Measurements from ENCODE around the gene FARS2. TPM values are rescaled to one million over a fixed set of nuclear protein-coding genes. Genes with fewer than 3 reads are reported as not detected.

Gene FARS2
- total RNA-seq, 1 experiment from 2014 or later = 13.8 TPM

GRCh38 chr6:5813625-5814027 lies 552.3 kb downstream of the FARS2 start:
- DNase-seq (ENCODE audit: low read depth, low spot score) (no peak), ATAC-seq (no peak)
- CTCF ChIA-PET = no interaction called here
- Histone ChIP-seq H2AFZ (ENCODE audit: low read depth, low read length, poor library complexity, severe bottlenecking) (no peak overlapping the region), H3K9me2 (ENCODE audit: insufficient read depth) (no peaks in the 10 kb centered on the region), H3K9me3 (ENCODE audit: control insufficient read depth in 1 of 2, insufficient read depth in 1 of 2, low read depth in 1 of 2, low read length in 2 of 2) (no peaks in the 10 kb centered on the region), H3K4me1 (ENCODE audit: control insufficient read depth in 1 of 2, insufficient read depth in 2 of 2, low read length in 2 of 2) (no peaks in the 10 kb centered on the region), H3K27me3 (ENCODE audit: insufficient read depth, low read length) (peaks cover 13% of the 10 kb centered on the region; the same call in 1 of the 2 replicates), H3K79me2 (ENCODE audit: insufficient read depth, low read length) (no peaks in the 10 kb centered on the region), H3K36me3 (ENCODE audit: control insufficient read depth in 1 of 2, insufficient read depth in 2 of 2, low read length in 2 of 2) (no peaks in the 10 kb centered on the region), H3K4me3 (replicated peaks in 1 of 2; ENCODE audit: low read depth in 1 of 2, low read length in 2 of 2) (no peak overlapping the region), H3K27ac (ENCODE audit: low read depth, low read length) (no peak overlapping the region), H4K20me1 (ENCODE audit: insufficient read depth) (no peaks in the 10 kb centered on the region), H3K9ac (ENCODE audit: low read length) (no peak overlapping the region), H3K4me2 (ENCODE audit: low read length) (no peak overlapping the region)
- RAD21 ChIA-PET (ENCODE audit: low non-redundant PET in 1 of 2, low total read pairs in 2 of 2, uncharacterized antibody in 2 of 2, unreplicated experiment in 2 of 2) = no interaction called here
- TF ChIP-seq CBX3 (IDR thresholded peaks at IDR 0.05; ENCODE audit: low read depth) = no peak
- no peak for TF ChIP-seq EZH2 (IDR thresholded peaks at IDR 0.05)
- no peak for TF ChIP-seq RAD21 (IDR thresholded peaks at IDR 0.05; ENCODE audit: low read depth)
- no peak for TF ChIP-seq ZBTB33 (IDR thresholded peaks at IDR 0.05; ENCODE audit: extremely low read depth, insufficient replicate concordance, low read length)
- no peak for TF ChIP-seq MAX (IDR thresholded peaks at IDR 0.05)
- no peak for TF ChIP-seq ELF1 (IDR thresholded peaks at IDR 0.05; ENCODE audit: borderline replicate concordance, low read depth)
- no peak for TF ChIP-seq SP1 (IDR thresholded peaks at IDR 0.05; ENCODE audit: low read depth)
- TF ChIP-seq FOSL1 (IDR thresholded peaks at IDR 0.05; ENCODE audit: low read depth) = no peak
- no peak for TF ChIP-seq ATF3 (IDR thresholded peaks at IDR 0.05)
- TF ChIP-seq EZH2phosphoT487 (IDR thresholded peaks at IDR 0.05; ENCODE audit: borderline replicate concordance) = no peak
- no peak for TF ChIP-seq REST (IDR thresholded peaks at IDR 0.05; ENCODE audit: low read depth)
- TF ChIP-seq POLR2AphosphoS5 (IDR thresholded peaks at IDR 0.05; ENCODE audit: low read depth, low read length) = no peak
- no peak for TF ChIP-seq ZFX (IDR thresholded peaks at IDR 0.05)
- intact Hi-C loops (cut with micrococcal nuclease) = no loop called here
- no TSS peak for BruUV-seq (replicated peaks)
- POLR2A ChIA-PET = no interaction called here

Data from HCT116 (cell line).